Activated T-cell treated with anti-CD3 and anti-CD28 coated beads, Interleukin-2, amount 50 U/mL, for 24 hours (primary cell): ENCODE measurements around the gene NR6A1.

Source experiments
- DNase-seq: peaks from one replicate; pipeline ENCODE4 v3.0.0-alpha.2; 2020
- H3K27ac Mint-ChIP-seq: 2 replicates; pipeline ENCODE4 v1.8.0; 2020; ENCODE audit warnings: mild to moderate bottlenecking, mixed read lengths
- H3K27me3 Mint-ChIP-seq: 2 replicates; pipeline ENCODE4 v1.8.0; 2020; ENCODE audit warnings: mixed read lengths
- H3K36me3 Mint-ChIP-seq: 2 replicates; pipeline ENCODE4 v1.8.0; 2020; ENCODE audit warnings: low read depth, mixed read lengths
- H3K4me1 Mint-ChIP-seq: 2 replicates; pipeline ENCODE4 v1.8.0; 2020; ENCODE audit warnings: low read depth, mixed read lengths
- H3K4me3 Mint-ChIP-seq: 2 replicates; pipeline ENCODE4 v1.8.0; 2020; ENCODE audit warnings: mild to moderate bottlenecking, moderate library complexity, mixed read lengths
- H3K9me3 Mint-ChIP-seq: 2 replicates; pipeline ENCODE4 v1.8.0; 2020; ENCODE audit warnings: mixed read lengths

Gene NR6A1

GRCh38 chr9:124673063-124673462 is 98.0 kb downstream of the NR6A1 start:
- Mint-ChIP-seq H3K4me1 (peaks cover 15% of the 10 kb centered on the region), H3K27me3 (no peaks in the 10 kb centered on the region), H3K4me3 (no peak overlapping the region), H3K36me3 (no peaks in the 10 kb centered on the region), H3K27ac (no peak overlapping the region), H3K9me3 (no peaks in the 10 kb centered on the region)
- DNase-seq = no peak

- Mint-ChIP-seq H3K27me3 (no peaks in the 10 kb centered on the region), H3K4me3 (no peak overlapping the region), H3K9me3 (no peaks in the 10 kb centered on the region), H3K4me1 (peaks cover 15% of the 10 kb centered on the region), H3K27ac (no peak overlapping the region), H3K36me3 (no peaks in the 10 kb centered on the region)
- no peak for DNase-seq
These were observed 99.2 kb downstream of the NR6A1 start for GRCh38 chr9:124671861-124672260.

GRCh38 chr9:124666642-124667041 is 104.5 kb downstream of the NR6A1 start:
- no peaks in the 10 kb centered on the region for H3K27me3 Mint-ChIP-seq
- no peaks in the 10 kb centered on the region for H3K4me1 Mint-ChIP-seq
- no peak for DNase-seq
- no peak overlapping the region for H3K27ac Mint-ChIP-seq
- H3K4me3 Mint-ChIP-seq = no peak overlapping the region
- no peaks in the 10 kb centered on the region for H3K9me3 Mint-ChIP-seq
- no peaks in the 10 kb centered on the region for H3K36me3 Mint-ChIP-seq

GRCh38 chr9:124665391-124666058 is 105.6 kb downstream of the NR6A1 start:
- no peak overlapping the region for H3K27ac Mint-ChIP-seq
- H3K36me3 Mint-ChIP-seq = no peaks in the 10 kb centered on the region
- no peak for DNase-seq
- no peak overlapping the region for H3K4me3 Mint-ChIP-seq
- peaks cover 1% of the 10 kb centered on the region for H3K4me1 Mint-ChIP-seq
- peaks cover 6% of the 10 kb centered on the region for H3K27me3 Mint-ChIP-seq
- H3K9me3 Mint-ChIP-seq = no peaks in the 10 kb centered on the region

GRCh38 chr9:124664143-124664542 is 107.0 kb downstream of the NR6A1 start:
- Mint-ChIP-seq H3K36me3 (no peaks in the 10 kb centered on the region), H3K9me3 (no peaks in the 10 kb centered on the region), H3K4me3 (no peak overlapping the region), H3K4me1 (peaks cover 15% of the 10 kb centered on the region), H3K27ac (no peak overlapping the region), H3K27me3 (peaks cover 16% of the 10 kb centered on the region)
- DNase-seq = no peak

GRCh38 chr9:124663046-124663961 is 107.8 kb downstream of the NR6A1 start:
- no peak overlapping the region for H3K27ac Mint-ChIP-seq
- H3K4me3 Mint-ChIP-seq = no peak overlapping the region
- peaks cover 16% of the 10 kb centered on the region for H3K27me3 Mint-ChIP-seq
- DNase-seq = no peak
- H3K36me3 Mint-ChIP-seq = no peaks in the 10 kb centered on the region
- H3K4me1 Mint-ChIP-seq = peaks cover 23% of the 10 kb centered on the region
- H3K9me3 Mint-ChIP-seq = no peaks in the 10 kb centered on the region

GRCh38 chr9:124662561-124662960 is 108.5 kb downstream of the NR6A1 start:
- Mint-ChIP-seq H3K36me3 (no peaks in the 10 kb centered on the region), H3K9me3 (no peaks in the 10 kb centered on the region), H3K27ac (no peak overlapping the region), H3K4me1 (peaks cover 25% of the 10 kb centered on the region), H3K4me3 (no peak overlapping the region), H3K27me3 (peaks cover 16% of the 10 kb centered on the region)
- DNase-seq = no peak

GRCh38 chr9:124661271-124661670 is 109.8 kb downstream of the NR6A1 start:
- H3K4me1 Mint-ChIP-seq = peaks cover 25% of the 10 kb centered on the region
- no peaks in the 10 kb centered on the region for H3K36me3 Mint-ChIP-seq
- no peaks in the 10 kb centered on the region for H3K9me3 Mint-ChIP-seq
- no peak overlapping the region for H3K27ac Mint-ChIP-seq
- no peak overlapping the region for H3K4me3 Mint-ChIP-seq
- H3K27me3 Mint-ChIP-seq = peaks cover 16% of the 10 kb centered on the region
- no peak for DNase-seq

GRCh38 chr9:124660341-124660801 is 110.7 kb downstream of the NR6A1 start:
- Mint-ChIP-seq H3K4me1 (peaks cover 25% of the 10 kb centered on the region), H3K27ac (peak overlapping the region; percentile 30), H3K4me3 (peak overlapping the region; percentile 87), H3K27me3 (peaks cover 16% of the 10 kb centered on the region), H3K9me3 (no peaks in the 10 kb centered on the region), H3K36me3 (no peaks in the 10 kb centered on the region)
- peak; percentile 35 for DNase-seq

GRCh38 chr9:124659099-124659659 is 111.9 kb downstream of the NR6A1 start:
- H3K27me3 Mint-ChIP-seq = peaks cover 16% of the 10 kb centered on the region

GRCh38 chr9:124658165-124659017 is 112.7 kb downstream of the NR6A1 start:
- H3K36me3 Mint-ChIP-seq = no peaks in the 10 kb centered on the region
- peak overlapping the region; percentile 87 for H3K4me3 Mint-ChIP-seq
- peak; percentile 41 for DNase-seq
- no peaks in the 10 kb centered on the region for H3K9me3 Mint-ChIP-seq
- peaks cover 25% of the 10 kb centered on the region for H3K4me1 Mint-ChIP-seq
- H3K27me3 Mint-ChIP-seq = peaks cover 16% of the 10 kb centered on the region
- H3K27ac Mint-ChIP-seq = peak overlapping the region; percentile 88

More at GRCh38 chr9:124659099-124659659, 111.9 kb downstream of the NR6A1 start:
- Mint-ChIP-seq H3K4me3 (peak overlapping the region; percentile 87), H3K4me1 (peaks cover 25% of the 10 kb centered on the region), H3K27ac (peak overlapping the region; percentile 88), H3K36me3 (no peaks in the 10 kb centered on the region), H3K9me3 (no peaks in the 10 kb centered on the region)
- peak; percentile 57 for DNase-seq

- DNase-seq = no peak
- Mint-ChIP-seq H3K9me3 (no peaks in the 10 kb centered on the region), H3K36me3 (no peaks in the 10 kb centered on the region), H3K27ac (no peak overlapping the region), H3K4me3 (no peak overlapping the region), H3K27me3 (peaks cover 16% of the 10 kb centered on the region), H3K4me1 (peaks cover 26% of the 10 kb centered on the region)
These were observed 113.6 kb downstream of the NR6A1 start for GRCh38 chr9:124657516-124657915.

- no peak overlapping the region for H3K4me3 Mint-ChIP-seq
- H3K27ac Mint-ChIP-seq = no peak overlapping the region
- H3K36me3 Mint-ChIP-seq = no peaks in the 10 kb centered on the region
- no peaks in the 10 kb centered on the region for H3K9me3 Mint-ChIP-seq
- H3K27me3 Mint-ChIP-seq = peaks cover 3% of the 10 kb centered on the region
- no peak for DNase-seq
- peaks cover 17% of the 10 kb centered on the region for H3K4me1 Mint-ChIP-seq
These were observed 116.7 kb downstream of the NR6A1 start for GRCh38 chr9:124654431-124654830.
